ENCODE data around the gene ANTXRL.

Gene ANTXRL

GRCh38 chr10:46282842-46283574 is 3.8 kb upstream of the ANTXRL start:
- peak overlapping the region in 1 of 2 donors; percentile 59 for H3K9ac ChIP-seq (ENCODE audit: low read depth in 1 of 2, low read length in 2 of 2)
- H3K36me3 ChIP-seq (ENCODE audit: control insufficient read depth in 2 of 2, insufficient read depth in 2 of 2, low read length in 2 of 2) = no peaks in the 10 kb centered on the region
- H3K27ac ChIP-seq (ENCODE audit: low read depth in 2 of 2, low read length in 2 of 2) = no peak overlapping the region
- no peaks in the 10 kb centered on the region for H3K27me3 ChIP-seq (ENCODE audit: control insufficient read depth in 2 of 2, insufficient read depth in 2 of 2, low read length in 2 of 2)
- peaks cover 3 to 18% of the 10 kb centered on the region in 2 donors for H3K4me1 ChIP-seq (ENCODE audit: control insufficient read depth in 2 of 2, insufficient read depth in 2 of 2, low read length in 2 of 2)
- no peaks in the 10 kb centered on the region for H3K9me3 ChIP-seq (ENCODE audit: control insufficient read depth in 2 of 2, low read length in 2 of 2)
- peak overlapping the region; percentile 34 to 50 for H3K4me3 ChIP-seq (ENCODE audit: low read length in 2 of 2)

- H3K9me3 ChIP-seq (ENCODE audit: control insufficient read depth in 2 of 2, low read length in 2 of 2) = no peaks in the 10 kb centered on the region
- H3K4me1 ChIP-seq (ENCODE audit: control insufficient read depth in 2 of 2, insufficient read depth in 2 of 2, low read length in 2 of 2) = peaks cover 3 to 16% of the 10 kb centered on the region in 2 donors
- H3K36me3 ChIP-seq (ENCODE audit: control insufficient read depth in 2 of 2, insufficient read depth in 2 of 2, low read length in 2 of 2) = no peaks in the 10 kb centered on the region
- peak overlapping the region in 1 of 2 donors; percentile 82 for H3K9ac ChIP-seq (ENCODE audit: low read depth in 1 of 2, low read length in 2 of 2)
- H3K4me3 ChIP-seq (ENCODE audit: low read length in 2 of 2) = peak overlapping the region; percentile 64 to 67
- no peaks in the 10 kb centered on the region for H3K27me3 ChIP-seq (ENCODE audit: control insufficient read depth in 2 of 2, insufficient read depth in 2 of 2, low read length in 2 of 2)
- no peak overlapping the region for H3K27ac ChIP-seq (ENCODE audit: low read depth in 2 of 2, low read length in 2 of 2)
Measured at GRCh38 chr10:46283580-46284285, 3.1 kb upstream of the ANTXRL start.

GRCh38 chr10:46284286-46285229 is 2.2 kb upstream of the ANTXRL start:
- H3K36me3 ChIP-seq (ENCODE audit: control insufficient read depth in 2 of 2, insufficient read depth in 2 of 2, low read length in 2 of 2) = no peaks in the 10 kb centered on the region
- peak overlapping the region; percentile 17 to 82 for H3K9ac ChIP-seq (ENCODE audit: low read depth in 1 of 2, low read length in 2 of 2)
- H3K9me3 ChIP-seq (ENCODE audit: control insufficient read depth in 2 of 2, low read length in 2 of 2) = no peaks in the 10 kb centered on the region
- H3K27me3 ChIP-seq (ENCODE audit: control insufficient read depth in 2 of 2, insufficient read depth in 2 of 2, low read length in 2 of 2) = no peaks in the 10 kb centered on the region
- H3K4me3 ChIP-seq (ENCODE audit: low read length in 2 of 2) = peak overlapping the region; percentile 64 to 67
- H3K27ac ChIP-seq (ENCODE audit: low read depth in 2 of 2, low read length in 2 of 2) = peak overlapping the region; percentile 60 to 64
- peaks cover 3 to 16% of the 10 kb centered on the region in 2 donors for H3K4me1 ChIP-seq (ENCODE audit: control insufficient read depth in 2 of 2, insufficient read depth in 2 of 2, low read length in 2 of 2)

- Histone ChIP-seq H3K9me3 (ENCODE audit: control insufficient read depth in 2 of 2, low read length in 2 of 2) (no peaks in the 10 kb centered on the region), H3K9ac (ENCODE audit: low read depth in 1 of 2, low read length in 2 of 2) (peak overlapping the region in 1 of 2 donors; percentile 82), H3K27ac (ENCODE audit: low read depth in 2 of 2, low read length in 2 of 2) (no peak overlapping the region)
Measured at GRCh38 chr10:46285300-46285699, 1.5 kb upstream of the ANTXRL start.

GRCh38 chr10:46285966-46286620 is 704 bp upstream of the ANTXRL start:
- no peak overlapping the region for H3K9ac ChIP-seq (ENCODE audit: low read depth in 1 of 2, low read length in 2 of 2)
- H3K4me3 ChIP-seq (ENCODE audit: low read length in 2 of 2) = no peak overlapping the region
- H3K9me3 ChIP-seq (ENCODE audit: control insufficient read depth in 2 of 2, low read length in 2 of 2) = no peaks in the 10 kb centered on the region
- H3K27ac ChIP-seq (ENCODE audit: low read depth in 2 of 2, low read length in 2 of 2) = no peak overlapping the region
- H3K4me1 ChIP-seq (ENCODE audit: control insufficient read depth in 2 of 2, insufficient read depth in 2 of 2, low read length in 2 of 2) = peaks cover 3 to 16% of the 10 kb centered on the region in 2 donors
- H3K27me3 ChIP-seq (ENCODE audit: control insufficient read depth in 2 of 2, insufficient read depth in 2 of 2, low read length in 2 of 2) = no peaks in the 10 kb centered on the region
- no peaks in the 10 kb centered on the region for H3K36me3 ChIP-seq (ENCODE audit: control insufficient read depth in 2 of 2, insufficient read depth in 2 of 2, low read length in 2 of 2)

More at GRCh38 chr10:46285300-46285699, 1.5 kb upstream of the ANTXRL start:
- H3K27me3 ChIP-seq (ENCODE audit: control insufficient read depth in 2 of 2, insufficient read depth in 2 of 2, low read length in 2 of 2) = no peaks in the 10 kb centered on the region
- H3K4me1 ChIP-seq (ENCODE audit: control insufficient read depth in 2 of 2, insufficient read depth in 2 of 2, low read length in 2 of 2) = peaks cover 3 to 16% of the 10 kb centered on the region in 2 donors
- no peaks in the 10 kb centered on the region for H3K36me3 ChIP-seq (ENCODE audit: control insufficient read depth in 2 of 2, insufficient read depth in 2 of 2, low read length in 2 of 2)
- H3K4me3 ChIP-seq (ENCODE audit: low read length in 2 of 2) = peak overlapping the region in 1 of 2 donors; percentile 67

- H3K27me3 ChIP-seq (ENCODE audit: control insufficient read depth in 2 of 2, insufficient read depth in 2 of 2, low read length in 2 of 2) = no peaks in the 10 kb centered on the region
Measured at GRCh38 chr10:46287846-46288477, 1.2 kb downstream of the ANTXRL start.

GRCh38 chr10:46288601-46289206 is 1.9 kb downstream of the ANTXRL start:
- Histone ChIP-seq H3K9me3 (ENCODE audit: control insufficient read depth in 2 of 2, low read length in 2 of 2) (no peaks in the 10 kb centered on the region), H3K36me3 (ENCODE audit: control insufficient read depth in 2 of 2, insufficient read depth in 2 of 2, low read length in 2 of 2) (no peaks in the 10 kb centered on the region), H3K9ac (ENCODE audit: low read depth in 1 of 2, low read length in 2 of 2) (no peak overlapping the region), H3K27ac (ENCODE audit: low read depth in 2 of 2, low read length in 2 of 2) (no peak overlapping the region), H3K4me1 (ENCODE audit: control insufficient read depth in 2 of 2, insufficient read depth in 2 of 2, low read length in 2 of 2) (peaks cover 3 to 12% of the 10 kb centered on the region in 2 donors), H3K4me3 (ENCODE audit: low read length in 2 of 2) (no peak overlapping the region), H3K27me3 (ENCODE audit: control insufficient read depth in 2 of 2, insufficient read depth in 2 of 2, low read length in 2 of 2) (no peaks in the 10 kb centered on the region)

More at GRCh38 chr10:46287846-46288477, 1.2 kb downstream of the ANTXRL start:
- Histone ChIP-seq H3K27ac (ENCODE audit: low read depth in 2 of 2, low read length in 2 of 2) (no peak overlapping the region), H3K4me3 (ENCODE audit: low read length in 2 of 2) (no peak overlapping the region), H3K36me3 (ENCODE audit: control insufficient read depth in 2 of 2, insufficient read depth in 2 of 2, low read length in 2 of 2) (no peaks in the 10 kb centered on the region), H3K4me1 (ENCODE audit: control insufficient read depth in 2 of 2, insufficient read depth in 2 of 2, low read length in 2 of 2) (peaks cover 3 to 15% of the 10 kb centered on the region in 2 donors), H3K9ac (ENCODE audit: low read depth in 1 of 2, low read length in 2 of 2) (no peak overlapping the region), H3K9me3 (ENCODE audit: control insufficient read depth in 2 of 2, low read length in 2 of 2) (no peaks in the 10 kb centered on the region)

- Histone ChIP-seq H3K27me3 (ENCODE audit: control insufficient read depth in 2 of 2, insufficient read depth in 2 of 2, low read length in 2 of 2) (no peaks in the 10 kb centered on the region), H3K4me1 (ENCODE audit: control insufficient read depth in 2 of 2, insufficient read depth in 2 of 2, low read length in 2 of 2) (peaks cover under 1 to 7% of the 10 kb centered on the region in 2 donors), H3K27ac (ENCODE audit: low read depth in 2 of 2, low read length in 2 of 2) (no peak overlapping the region), H3K4me3 (ENCODE audit: low read length in 2 of 2) (no peak overlapping the region), H3K36me3 (ENCODE audit: control insufficient read depth in 2 of 2, insufficient read depth in 2 of 2, low read length in 2 of 2) (no peaks in the 10 kb centered on the region), H3K9me3 (ENCODE audit: control insufficient read depth in 2 of 2, low read length in 2 of 2) (no peaks in the 10 kb centered on the region), H3K9ac (ENCODE audit: low read depth in 1 of 2, low read length in 2 of 2) (no peak overlapping the region)
Measured at GRCh38 chr10:46289209-46289810, 2.5 kb downstream of the ANTXRL start.
